GM18907 (cell line): ENCODE results near the gene MYL6.
"Not testable (repeated sequence)": the region's sequence is repeated elsewhere in the genome, so short reads cannot be mapped to it uniquely, and the experiment has no call there.

Experiments used
- ATAC-seq: cut with Tn5 transposase; IDR thresholded peaks from one replicate; pipeline ENCODE4 v1.9.1; 2021; ENCODE audit warnings: mild to moderate bottlenecking, moderate library complexity; ENCODE audit not compliant: unreplicated experiment

MYL6 gene

GRCh38 chr12:56189099-56189917 is 31.1 kb downstream of the MYL6 start, which contains the start of gene SMARCC2:
Gene SMARCC2, minus strand, starts transcription at chr12:56189483. Its CDS starts 22 bp downstream, at chr12:56189461.
- ATAC-seq, result peak; percentile 59

GRCh38 chr12:56189918-56190694 is 31.9 kb downstream of the MYL6 start:
- peak; percentile 46 for ATAC-seq

DNA sequence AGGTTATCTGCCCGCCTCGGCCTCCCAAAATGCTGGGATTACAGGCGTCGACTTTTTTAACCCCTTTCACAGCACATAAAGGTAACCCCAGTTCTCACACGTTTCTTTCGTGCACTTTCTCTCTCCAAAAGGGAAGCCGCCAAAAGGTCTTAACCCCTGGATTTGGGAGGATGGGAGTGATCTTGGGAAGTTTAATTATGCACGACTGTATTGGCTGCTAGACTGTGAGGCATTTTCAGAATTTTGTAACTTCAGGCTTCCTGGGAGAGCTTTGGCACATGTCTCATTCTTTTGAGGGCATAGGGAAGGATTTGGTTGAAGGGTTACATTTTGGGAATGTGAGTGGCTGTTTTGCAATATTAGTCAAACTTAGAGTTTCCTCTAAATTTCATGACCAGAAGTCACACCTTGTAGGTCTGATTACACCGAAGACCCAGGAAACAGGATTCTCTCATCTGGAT is 32.6 kb downstream of the MYL6 start:
- no peak for ATAC-seq

DNA sequence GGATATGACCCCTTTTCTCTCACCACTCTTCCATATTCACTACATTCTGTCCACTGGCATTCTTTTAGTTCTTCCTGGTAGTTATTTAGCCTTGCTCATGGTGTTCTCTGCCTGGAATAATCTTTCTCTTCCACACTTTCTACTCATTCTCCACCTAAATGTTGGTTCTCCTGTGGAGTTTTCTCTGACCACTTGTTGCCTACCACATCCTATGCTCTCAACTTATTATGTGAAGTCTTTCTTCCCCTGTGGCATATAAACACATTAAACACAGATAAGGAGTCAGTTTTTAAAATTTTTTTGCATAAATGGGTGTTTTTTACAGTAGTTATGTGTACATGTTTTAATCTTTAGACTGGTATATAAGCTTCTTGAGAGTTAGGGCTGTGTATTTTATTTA is 34.4 kb downstream of the MYL6 start:
- ATAC-seq, result no peak

GRCh38 chr12:56193025-56193578 is 34.9 kb downstream of the MYL6 start:
- ATAC-seq, result no peak

- not testable (repeated sequence) for ATAC-seq
Measured at GRCh38 chr12:56196818-56197550, 38.8 kb downstream of the MYL6 start.

DNA sequence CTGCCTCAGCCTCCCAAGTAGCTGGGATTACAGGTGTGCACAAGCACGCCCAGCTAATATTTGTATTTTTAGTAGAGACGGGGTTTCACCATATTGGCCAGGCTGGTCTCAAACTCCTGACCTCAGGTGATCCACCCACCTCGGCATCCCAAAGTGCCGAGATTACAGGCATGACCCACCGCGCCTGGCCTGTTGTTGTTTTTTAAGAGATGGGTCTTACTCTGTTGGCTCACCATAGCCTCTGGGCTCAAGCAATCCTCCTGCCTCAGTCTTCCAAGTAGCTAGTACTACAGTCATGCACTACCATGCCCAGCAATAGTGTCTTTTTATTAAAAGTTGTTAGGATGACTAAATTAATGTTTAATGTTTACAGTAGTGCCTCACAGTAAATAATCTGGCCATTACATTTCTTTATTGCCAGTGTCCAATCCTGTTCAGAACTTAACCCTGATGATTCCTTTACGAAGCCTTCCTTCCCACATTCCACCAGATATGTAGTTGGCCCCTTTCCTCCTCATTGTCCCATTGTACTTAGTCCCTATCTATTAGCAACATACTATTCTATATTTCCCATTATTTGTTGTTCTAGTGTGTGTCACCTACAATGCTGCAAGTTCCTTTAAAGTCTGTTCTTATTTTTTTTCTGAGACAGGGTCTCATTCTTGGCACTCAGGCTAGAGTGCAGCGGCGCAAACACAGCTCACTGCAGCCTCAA is 39.9 kb downstream of the MYL6 start:
- no peak for ATAC-seq

DNA sequence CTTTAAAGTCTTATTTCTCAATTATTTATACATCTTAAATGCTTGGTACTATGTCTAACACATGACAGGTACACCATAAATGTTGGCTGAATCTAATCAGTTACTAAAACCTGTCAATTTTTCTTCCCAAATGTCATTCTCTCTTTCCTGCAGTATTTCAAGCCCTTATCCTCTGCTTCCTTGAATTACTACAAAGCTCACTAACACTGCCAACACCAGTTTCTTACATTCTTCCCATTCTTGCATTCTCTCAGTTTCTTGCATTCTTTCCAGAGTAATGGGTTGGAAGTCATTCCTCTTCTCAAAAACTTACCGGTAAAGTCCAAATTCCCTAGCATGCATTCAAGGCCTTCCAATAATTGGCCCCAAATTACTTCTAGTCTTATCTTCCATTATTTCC is 40.7 kb downstream of the MYL6 start:
- ATAC-seq, result no peak

DNA sequence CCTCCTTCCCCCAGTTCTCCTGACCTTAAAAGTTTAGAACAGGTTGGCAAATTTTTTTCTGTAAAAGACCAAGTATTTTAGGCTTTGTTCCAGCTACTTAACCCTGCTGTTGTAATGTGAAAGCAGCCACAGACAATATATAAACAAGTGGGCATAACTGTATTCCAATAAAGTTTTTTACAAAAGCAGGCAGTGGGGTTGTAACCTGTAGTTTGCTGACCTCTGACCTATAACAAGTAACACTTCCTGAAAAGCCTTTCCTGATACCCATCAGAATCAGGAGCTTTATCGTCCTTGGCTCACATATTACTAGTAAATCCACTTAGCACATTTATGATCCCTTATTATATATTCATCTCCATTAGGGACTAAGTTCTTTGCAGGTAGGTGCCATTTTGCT is 44.2 kb downstream of the MYL6 start:
- ATAC-seq, result no peak

DNA sequence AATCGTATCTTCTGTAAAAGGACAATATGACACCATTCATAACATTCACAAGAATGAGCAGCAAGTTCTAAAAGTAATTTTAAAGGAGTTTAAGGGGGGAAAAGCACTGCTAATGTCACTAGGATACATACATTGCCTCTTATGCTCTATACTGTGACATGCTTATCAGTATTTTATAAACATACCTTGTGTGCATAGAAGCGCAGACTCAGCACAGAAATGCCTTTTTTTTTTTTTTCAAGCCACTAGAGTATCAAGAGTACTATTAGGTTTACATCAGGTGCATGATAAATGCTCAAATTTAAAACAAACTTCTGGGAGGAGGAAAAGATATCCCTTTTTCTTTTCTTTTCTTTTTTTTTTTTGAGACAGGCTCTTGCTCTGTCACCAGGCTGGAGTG is 44.7 kb downstream of the MYL6 start:
- no peak for ATAC-seq

GRCh38 chr12:56204275-56204674 is 46.1 kb downstream of the MYL6 start:
- no peak for ATAC-seq

DNA sequence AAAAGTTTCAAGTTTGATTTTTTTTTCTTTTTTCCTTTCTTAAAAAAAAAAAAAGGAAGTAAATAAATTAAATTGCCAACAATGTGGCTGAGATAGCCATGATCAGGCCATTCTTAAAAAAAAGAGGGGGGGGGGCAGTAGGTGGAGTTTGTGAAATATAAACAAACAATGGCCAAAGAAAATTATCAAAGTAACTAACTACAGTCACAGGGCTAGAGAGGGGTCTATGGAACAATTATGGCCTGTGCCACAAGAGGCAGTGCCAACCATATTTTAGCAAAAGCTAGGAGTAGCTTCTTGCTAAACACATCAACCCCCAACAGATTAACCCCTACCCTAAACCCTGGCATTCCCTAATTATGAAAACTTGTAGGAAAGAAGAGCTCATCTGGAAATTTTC is 47.3 kb downstream of the MYL6 start:
- no peak for ATAC-seq

GRCh38 chr12:56206452-56207166 is 48.5 kb downstream of the MYL6 start:
- ATAC-seq, result no peak

- no peak for ATAC-seq
Measured at GRCh38 chr12:56208006-56208405, 49.8 kb downstream of the MYL6 start.
